SK-N-SH (cell line): ENCODE data around the gene SVIL. TPM values are rescaled to one million over a fixed set of nuclear protein-coding genes. Genes with fewer than 3 reads are reported as not detected.

Experiments
- CTCF ChIA-PET: fragments of 300-600, 350-600 bp; formaldehyde crosslinking; extraction: SDS; loops from one replicate; lab custom pipeline; 2021; lab: Yijun Ruan, JAX
- POLR2A ChIA-PET: fragments of 350-600 bp; sonication (Branson Sonifier 250); formaldehyde crosslinking; extraction: SDS; loops from one replicate; lab custom pipeline; 2020; ENCODE audit warnings: antibody characterized with exemption, inconsistent platforms; lab: Yijun Ruan, JAX
- DNase-seq: peaks from one replicate; pipeline ENCODE4 v3.0.0; 2012
- H2AFZ ChIP-seq: fragments of 200-600 bp; sonication (generic); 2 replicates; pipeline ENCODE4 v1.8.1; 2016; ENCODE audit warnings: antibody characterized with exemption, mild to moderate bottlenecking, low read depth
- H3F3A ChIP-seq: fragments of 200-600 bp; sonication (generic); replicated peaks from 2 replicates; pipeline ENCODE3; 2016; ENCODE audit warnings: antibody characterized with exemption, mild to moderate bottlenecking; ENCODE audit not compliant: insufficient read depth
- H3K27ac ChIP-seq, 2 experiments: fragments of 200-500 bp in 1 of 2; fragments of 200-600 bp in 1 of 2; sonication (Bioruptor generic) in 1 of 2; sonication (generic), shearing (Covaris generic) in 1 of 2; 2 replicates each; pipeline versions ENCODE4 v1.5.1 to v1.6.1; 2014 to 2016; ENCODE audit warnings: low read depth in 2 of 2, inconsistent platforms in 1 of 2, low read length in 1 of 2, mild to moderate bottlenecking in 1 of 2, mixed read lengths in 1 of 2
- H3K27me3 ChIP-seq: fragments of 200-600 bp; sonication (generic), shearing (Covaris generic); 2 replicates; pipeline ENCODE4 v1.6.1; 2016; ENCODE audit warnings: mixed run types; ENCODE audit not compliant: insufficient read depth
- H3K36me3 ChIP-seq, 2 experiments: fragments of 200-500 bp in 1 of 2; fragments of 200-600 bp in 1 of 2; sonication (Bioruptor generic) in 1 of 2; sonication (generic) in 1 of 2; replicated peaks in 1 of 2; 2 replicates each; pipeline versions ENCODE3 to v1.5.1; 2014 to 2016; ENCODE audit warnings: low read length in 1 of 2, mild to moderate bottlenecking in 1 of 2; ENCODE audit not compliant: insufficient read depth in 2 of 2, control insufficient read depth in 1 of 2
- H3K4me1 ChIP-seq, 2 experiments: fragments of 200-500 bp in 1 of 2; fragments of 200-600 bp in 1 of 2; sonication (Bioruptor generic) in 1 of 2; sonication (generic), shearing (Covaris generic) in 1 of 2; 2 replicates each; pipeline versions ENCODE4 v1.5.1 to v1.6.1; 2014 to 2016; ENCODE audit warnings: low read depth in 1 of 2, low read length in 1 of 2, mixed run types in 1 of 2; ENCODE audit not compliant: insufficient read depth in 2 of 2, control insufficient read depth in 1 of 2
- H3K4me2 ChIP-seq: fragments of 200-600 bp; sonication (generic), shearing (Covaris generic); 2 replicates; pipeline ENCODE4 v1.6.1; 2017; ENCODE audit warnings: mixed run types
- H3K4me3 ChIP-seq, 2 experiments: fragments of 200-500 bp in 1 of 2; fragments of 200-600 bp in 1 of 2; sonication (Bioruptor generic) in 1 of 2; sonication (generic), shearing (Covaris generic) in 1 of 2; 2 replicates each; pipeline versions ENCODE4 v1.5.1 to v1.8.1; 2014 to 2016; ENCODE audit warnings: low read depth in 2 of 2, inconsistent platforms in 1 of 2, low read length in 1 of 2, mild to moderate bottlenecking in 1 of 2, mixed read lengths in 1 of 2, moderate library complexity in 1 of 2
- H3K79me2 ChIP-seq: fragments of 200-600 bp; sonication (generic); 2 replicates; pipeline ENCODE4 v1.8.1; 2017; ENCODE audit warnings: mild to moderate bottlenecking; ENCODE audit not compliant: insufficient read depth
- H3K9ac ChIP-seq: fragments of 200-600 bp; sonication (generic); 2 replicates; pipeline ENCODE4 v1.6.1; 2017; ENCODE audit warnings: mixed run types
- H3K9me2 ChIP-seq: fragments of 200-600 bp; sonication (generic); 2 replicates; pipeline ENCODE4 v1.6.1; 2017; ENCODE audit warnings: mixed run types
- H3K9me3 ChIP-seq: fragments of 200-600 bp; sonication (generic); 2 replicates; pipeline ENCODE4 v1.6.1; 2017; ENCODE audit warnings: mixed run types, mild to moderate bottlenecking, moderate library complexity
- H4K20me1 ChIP-seq: fragments of 200-600 bp; sonication (generic); 2 replicates; pipeline ENCODE4 v1.6.1; 2017; ENCODE audit warnings: mild to moderate bottlenecking, mixed run types; ENCODE audit not compliant: insufficient read depth
- CHD2 ChIP-seq: fragments of 150-350 bp; IDR thresholded peaks from 2 replicates; pipeline ENCODE4 v1.6.1; 2018; ENCODE audit warnings: low read length; ENCODE audit not compliant: partially characterized antibody
- EZH2phosphoT487 ChIP-seq: fragments of 200-600 bp; sonication (generic); IDR thresholded peaks from 2 replicates; pipeline ENCODE4 v1.6.1; 2017; ENCODE audit warnings: low read depth, mixed run types, mild to moderate bottlenecking, antibody characterized with exemption, moderate library complexity, borderline replicate concordance
- FOSL2 ChIP-seq: IDR thresholded peaks from 2 replicates; pipeline ENCODE4 v1.4.0; 2012; ENCODE audit warnings: low read depth, mild to moderate bottlenecking, moderate library complexity, borderline replicate concordance
- FOXM1 ChIP-seq: IDR thresholded peaks from 2 replicates; pipeline ENCODE4 v1.4.0; 2012; ENCODE audit warnings: low read depth, mild to moderate bottlenecking
- GATA2 ChIP-seq: sonication (generic); formaldehyde crosslinking; IDR thresholded peaks from 2 replicates; pipeline ENCODE4 v1.5.0; 2020; ENCODE audit warnings: mild to moderate bottlenecking, missing genetic modification reagents
- MXI1 ChIP-seq: IDR thresholded peaks from 2 replicates; pipeline ENCODE4 v1.6.1; 2012; ENCODE audit warnings: mild to moderate bottlenecking, low read depth, low read length, improper control_type of control experiment
- NFIC ChIP-seq: IDR thresholded peaks from 2 replicates; pipeline ENCODE4 v1.4.0; 2012; ENCODE audit warnings: borderline replicate concordance
- PBX3 ChIP-seq: IDR thresholded peaks from 2 replicates; pipeline ENCODE4; 2012
- POLR2AphosphoS5 ChIP-seq: IDR thresholded peaks from 2 replicates; pipeline ENCODE4 v1.6.1; 2012; ENCODE audit warnings: low read depth, low read length
- RXRA ChIP-seq: IDR thresholded peaks from 2 replicates; pipeline ENCODE4 v1.4.0; 2012; ENCODE audit warnings: low read depth, mild to moderate bottlenecking, borderline replicate concordance
- SIN3A ChIP-seq: IDR thresholded peaks from 2 replicates; pipeline ENCODE4 v1.6.1; 2012; ENCODE audit warnings: low read depth, mild to moderate bottlenecking, low read length, moderate library complexity, borderline replicate concordance
- TAF1 ChIP-seq: IDR thresholded peaks from 2 replicates; pipeline ENCODE4 v1.6.1; 2012; ENCODE audit warnings: low read depth, mild to moderate bottlenecking, low read length, moderate library complexity, borderline replicate concordance
- TEAD4 ChIP-seq: IDR thresholded peaks from 2 replicates; pipeline ENCODE4 v1.4.0; 2012; ENCODE audit warnings: mild to moderate bottlenecking, borderline replicate concordance; ENCODE audit not compliant: insufficient read depth
- USF1 ChIP-seq: IDR thresholded peaks from 2 replicates; pipeline ENCODE4 v1.4.0; 2012; ENCODE audit warnings: low read depth, borderline replicate concordance
- USF2 ChIP-seq: fragments of 150-350 bp; IDR thresholded peaks from 2 replicates; pipeline ENCODE4 v1.6.1; 2017; ENCODE audit warnings: antibody characterized with exemption, low read length, low read depth, borderline replicate concordance
- ZBTB33 ChIP-seq: IDR thresholded peaks from 2 replicates; pipeline ENCODE4 v1.4.0; 2012; ENCODE audit warnings: low read depth, borderline replicate concordance
- WGBS: methylation state at CpG from one replicate; pipeline ENCODE4 v1.1.6; 2017; ENCODE audit warnings: low lambda C conversion rate; 5-methylcytosine and 5-hydroxymethylcytosine counted together
- polyA plus RNA-seq, 3 experiments: library from polyadenylated mRNA; depleted of rRNA; stranded (reverse); fragments of >200 nt; gene quantifications; 2 replicates each; pipeline ENCODE4 v1.2.3, GENCODE V29; 2012

Gene SVIL
- polyA plus RNA-seq, 1 of the 3 experiments (the other 2 are of a cell fraction), result 48.7 TPM

- Histone ChIP-seq H3K27me3 (no peaks in the 10 kb centered on the region), H3K36me3 (peaks cover 0 to 19% of the 10 kb centered on the region in 2 experiments), H3K27ac (no peak overlapping the region), H3K9me2 (no peaks in the 10 kb centered on the region), H3F3A (peaks cover 7% of the 10 kb centered on the region), H4K20me1 (peaks cover 59% of the 10 kb centered on the region; the same call in 1 of the 2 replicates), H3K4me1 (peaks cover 0 to 5% of the 10 kb centered on the region in 2 experiments; a peak in 1 of 4 replicates), H2AFZ (no peak overlapping the region), H3K9ac (no peak overlapping the region), H3K4me2 (no peak overlapping the region)
- ChIA-PET CTCF (interaction anchor here (1.2 to 6.7 kb wide), 2 partner anchors 19 to 97 kb away, joined by 3 to 29 read pairs; no protein-coding TSS in a partner anchor), POLR2A (no interaction called here)
- no peak for DNase-seq
- no peak for TF ChIP-seq USF2
- TF ChIP-seq NFIC, result no peak
- no peak for TF ChIP-seq GATA2 (CRISPR knock-in tag)
- TF ChIP-seq TAF1, result no peak
- TF ChIP-seq TEAD4, result no peak
- no peak for TF ChIP-seq RXRA
- no peak for TF ChIP-seq EZH2phosphoT487
- no peak for TF ChIP-seq MXI1
- TF ChIP-seq ZBTB33, result no peak
- TF ChIP-seq POLR2AphosphoS5, result no peak
- TF ChIP-seq PBX3, result no peak
- no peak for TF ChIP-seq USF1
- no peak for TF ChIP-seq FOXM1
- TF ChIP-seq CHD2, result no peak
- no peak for TF ChIP-seq FOSL2
- TF ChIP-seq SIN3A, result no peak
- TF ChIP-seq, all 33 proteins: peak for 0
- WGBS, result 95% methylated on average over 3 of the region's 3 CpGs
- peaks cover 43% of the 10 kb centered on the region for H3K79me2 ChIP-seq
- H3K9me3 ChIP-seq, result no peaks in the 10 kb centered on the region
- H3K4me3 ChIP-seq, result no peak overlapping the region
These were observed 25.1 kb downstream of the SVIL start for GRCh38 chr10:29609696-29610095.
